Fibroblast of skin of left quadriceps (primary cell): ENCODE data around the gene THBD.

Experiments
- DNase-seq, 2 experiments: peaks; one replicate each; pipeline ENCODE4 v3.0.0-alpha.2; 2013; ENCODE audit warnings: low read depth in 2 of 2

The THBD gene

GRCh38 chr20:23011008-23011721 is 38.3 kb downstream of the THBD start:
- no peak for DNase-seq

DNA sequence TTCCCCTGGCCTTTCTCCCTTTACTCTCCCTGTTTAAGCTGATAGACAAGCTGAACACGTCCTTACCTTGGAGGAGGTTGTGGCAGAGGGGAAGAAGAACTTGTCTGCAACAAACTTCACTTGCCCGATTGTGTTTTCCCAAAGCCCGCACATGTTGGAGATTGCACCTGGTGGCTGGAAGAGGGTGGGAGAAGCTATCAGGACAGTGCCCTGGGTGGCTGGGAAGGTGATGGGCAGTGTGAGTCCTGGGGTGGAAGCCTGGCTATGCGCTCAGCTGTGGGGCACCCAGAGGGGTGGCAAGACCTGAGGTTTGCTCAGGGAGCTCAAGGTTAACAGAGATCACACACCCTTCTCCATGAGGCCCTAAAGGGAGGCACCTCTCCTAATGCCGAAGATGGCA is 39.4 kb downstream of the THBD start:
- DNase-seq, result no peak

DNA sequence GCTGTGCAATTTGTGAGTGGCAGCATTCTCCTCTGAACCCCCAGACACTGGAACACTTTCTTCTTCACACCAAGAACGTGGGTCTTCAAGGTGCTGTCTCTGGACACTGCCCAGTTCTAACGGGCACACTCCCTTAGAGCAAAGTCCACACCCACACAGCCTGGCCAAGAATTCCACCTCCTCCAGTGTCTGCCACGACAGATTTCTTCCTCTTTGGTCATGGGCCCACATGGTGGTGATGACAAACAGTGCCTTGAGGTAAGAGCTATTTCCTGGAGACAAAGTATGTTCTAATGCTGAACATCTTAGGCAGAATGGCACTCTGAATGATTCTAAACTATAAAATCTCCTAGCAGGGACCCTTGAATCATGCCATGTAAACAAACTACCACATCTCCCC is 39.8 kb downstream of the THBD start:
- DNase-seq, result no peak

GRCh38 chr20:23008667-23009066 is 40.8 kb downstream of the THBD start:
- no peak for DNase-seq

- DNase-seq, result no peak
These were observed 41.4 kb downstream of the THBD start for GRCh38 chr20:23007886-23008655.

GRCh38 chr20:23007462-23007861 is 42.0 kb downstream of the THBD start:
- DNase-seq, result no peak

DNA sequence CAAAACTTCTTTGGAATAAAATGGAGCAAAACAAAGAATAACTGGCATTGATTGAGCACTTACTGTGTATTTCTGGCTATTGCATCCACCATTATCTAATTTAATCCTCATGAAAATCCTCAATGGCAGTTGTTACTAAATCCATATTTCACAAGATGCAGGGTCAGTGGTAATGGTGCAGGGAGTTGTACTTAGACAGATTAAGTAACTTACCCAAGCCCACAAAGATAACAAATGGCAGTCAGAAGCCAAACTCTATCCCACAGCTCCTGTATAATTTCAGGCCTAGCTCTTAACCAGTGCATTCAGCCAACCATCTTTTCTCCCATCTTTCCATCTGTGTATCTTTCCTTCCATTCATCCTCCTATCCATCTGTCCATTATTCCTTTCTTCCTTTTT is 43.7 kb downstream of the THBD start:
- DNase-seq, result no peak

DNA sequence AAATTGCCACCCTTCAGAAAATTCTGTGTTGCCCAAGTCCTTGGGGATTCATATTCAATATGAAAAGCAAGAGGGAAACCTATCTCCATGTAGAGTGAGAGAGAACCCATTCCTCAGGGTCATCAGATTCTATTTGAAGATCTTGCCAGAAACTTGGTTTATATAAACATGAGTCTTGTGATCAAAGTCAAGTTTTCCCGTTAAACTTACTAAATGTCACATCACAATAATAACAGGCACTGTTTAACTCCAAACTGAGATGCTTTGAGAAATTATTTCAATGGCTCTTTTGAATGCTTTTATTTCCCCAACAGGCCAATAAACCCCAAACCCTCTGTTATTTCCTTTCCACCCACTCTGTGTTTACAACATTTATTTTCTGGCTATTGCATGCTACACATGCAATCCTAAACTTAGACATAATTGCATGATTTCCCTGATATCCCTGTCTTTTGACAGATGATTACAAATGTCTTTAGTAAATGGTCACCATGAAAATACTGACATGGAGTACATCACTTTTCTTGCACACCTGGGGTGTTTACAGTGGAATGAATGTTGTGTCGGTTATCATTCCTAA is 45.5 kb downstream of the THBD start:
- no peak for DNase-seq

DNA sequence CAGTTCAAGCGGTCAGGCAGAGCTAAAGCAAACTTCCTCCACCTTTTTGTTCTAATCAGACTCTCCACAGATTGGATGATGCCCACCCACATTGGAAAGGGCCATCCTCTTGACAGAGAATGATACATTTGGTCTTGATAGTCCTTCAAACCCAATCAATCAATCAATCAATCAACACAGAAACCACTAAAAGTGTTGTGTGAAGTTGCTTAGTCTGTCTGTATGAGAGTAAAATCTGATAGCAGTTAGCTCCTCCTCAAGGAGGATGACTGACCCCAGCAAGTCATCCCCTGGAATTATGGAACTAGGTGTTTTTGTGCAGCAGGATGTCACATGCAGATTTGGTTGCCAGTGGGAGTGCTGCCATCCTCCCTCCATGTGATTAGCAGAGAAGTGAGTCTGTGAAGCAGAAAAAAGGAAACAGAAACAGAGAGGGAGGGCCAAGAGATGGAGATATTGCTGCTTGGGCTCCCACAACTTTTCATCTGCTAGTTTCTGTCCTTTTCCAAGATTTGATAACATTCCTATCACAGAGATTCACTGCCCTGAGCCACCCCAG is 46.3 kb downstream of the THBD start:
- no peak for DNase-seq

GRCh38 chr20:23002276-23002675 is 47.2 kb downstream of the THBD start:
- no peak for DNase-seq

DNA sequence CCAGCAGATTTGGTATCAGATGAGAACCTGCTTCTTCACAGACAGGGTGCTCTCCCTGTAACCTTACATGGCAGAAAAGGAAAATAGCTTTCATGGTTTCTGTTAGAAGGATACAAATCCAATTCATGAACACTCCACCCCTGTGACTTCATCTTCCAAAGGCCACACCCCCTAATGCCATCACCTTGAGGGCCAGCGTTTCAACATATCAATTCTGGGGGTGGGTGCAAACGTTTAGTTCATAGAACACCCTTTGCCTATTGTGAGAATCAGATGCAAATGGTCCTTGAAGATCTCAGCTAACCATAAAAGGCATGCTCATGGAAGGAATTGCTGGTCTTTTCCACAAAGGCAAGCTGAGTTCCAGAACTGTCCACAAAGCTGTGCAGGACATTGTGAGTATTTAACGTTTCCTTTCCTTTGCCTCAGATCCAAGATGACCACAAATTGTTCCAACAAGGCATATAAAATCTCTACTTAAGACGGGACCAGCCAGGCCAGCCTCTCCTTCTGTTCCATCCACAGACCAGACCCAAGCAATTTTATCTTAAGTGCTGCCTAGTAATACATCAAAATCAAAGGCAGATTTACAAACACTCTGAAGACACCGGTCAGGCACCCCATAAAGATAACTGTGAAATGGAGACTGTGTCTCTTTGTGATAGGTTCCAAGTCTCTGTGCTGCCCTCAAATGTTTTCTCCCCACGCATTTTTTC is 49.1 kb downstream of the THBD start:
- no peak for DNase-seq

GRCh38 chr20:22999756-23000155 is 49.7 kb downstream of the THBD start:
- no peak for DNase-seq

- no peak for DNase-seq
These were observed 51.0 kb downstream of the THBD start for GRCh38 chr20:22998476-22998875.

DNA sequence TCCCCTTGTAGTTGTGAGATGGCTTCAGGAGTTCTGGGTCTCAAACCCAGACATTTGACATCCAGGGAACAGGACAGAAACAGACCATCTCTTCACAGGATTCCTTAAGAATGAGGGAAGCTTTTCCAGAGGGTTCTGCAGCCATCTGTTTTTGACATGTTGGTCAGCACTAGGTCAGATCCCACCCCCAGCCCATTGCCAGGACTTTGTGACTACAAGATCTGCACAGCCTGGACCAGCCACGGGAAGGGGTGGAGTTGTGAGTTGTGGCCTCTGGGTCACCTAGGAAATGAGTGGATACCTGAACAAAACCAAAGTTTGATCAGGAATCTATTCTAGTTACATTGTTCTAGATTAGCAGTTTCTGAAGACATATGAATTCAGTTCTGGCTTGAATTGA is 53.5 kb downstream of the THBD start:
- DNase-seq, result no peak
